Panc1 (cell line): ENCODE data around the gene CDH13. TPM values are rescaled to one million over a fixed set of nuclear protein-coding genes. Genes with fewer than 3 reads are reported as not detected.

Experiments
- ATAC-seq: fragments of 200-7000 bp; cut with Tn5 transposase; 2 replicates; pipeline ENCODE4 v1.9.1; 2020; ENCODE audit warnings: mild to moderate bottlenecking, moderate library complexity
- BruUV-seq: library from RNA; stranded (reverse); fragments of 400-500 nt; replicated peaks from 2 replicates; lab custom pipeline; 2021; lab: Mats Ljungman, UMichigan
- CTCF ChIA-PET: fragments of 300-600 bp; sonication (Branson Sonifier 250); formaldehyde crosslinking; loops from one replicate; lab custom pipeline; 2022; ENCODE audit warnings: antibody characterized with exemption; lab: Charles Lee
- POLR2A ChIA-PET: fragments of 300-600 bp; sonication (Branson Sonifier 250); formaldehyde crosslinking; loops from one replicate; lab custom pipeline; 2022; ENCODE audit warnings: antibody characterized with exemption; lab: Charles Lee
- DNase-seq: peaks from one replicate; pipeline ENCODE4 v3.0.0-alpha.2; 2010; ENCODE audit warnings: low read depth, low spot score
- H3K27ac ChIP-seq: 2 replicates; pipeline ENCODE4 v1.5.1; 2011; ENCODE audit warnings: mild to moderate bottlenecking, low read length, inconsistent platforms
- H3K27me3 ChIP-seq: fragments of 200-500 bp; sonication (Bioruptor generic); 2 replicates; pipeline ENCODE4 v1.6.0; 2014; ENCODE audit warnings: low read length, inconsistent platforms; ENCODE audit not compliant: control insufficient read depth, insufficient read depth
- H3K36me3 ChIP-seq: fragments of 200-500 bp; sonication (Bioruptor generic); 2 replicates; pipeline ENCODE4 v1.5.1; 2014; ENCODE audit warnings: inconsistent platforms, mild to moderate bottlenecking, low read length, moderate library complexity; ENCODE audit not compliant: control insufficient read depth, insufficient read depth
- H3K4me1 ChIP-seq: 2 replicates; pipeline ENCODE4 v1.5.1; 2011; ENCODE audit warnings: inconsistent platforms, mild to moderate bottlenecking, low read length, moderate library complexity; ENCODE audit not compliant: control insufficient read depth, insufficient read depth
- H3K4me3 ChIP-seq, 2 experiments: 2 replicates each; pipeline ENCODE4 v1.5.1; 2011 to 2012; ENCODE audit warnings: low read depth in 2 of 2, low read length in 2 of 2, mild to moderate bottlenecking in 2 of 2, inconsistent platforms in 1 of 2, moderate library complexity in 1 of 2
- H3K9me3 ChIP-seq: fragments of 200-500 bp; sonication (Bioruptor generic); 2 replicates; pipeline ENCODE4 v1.5.1; 2014; ENCODE audit warnings: low read depth, mild to moderate bottlenecking, inconsistent platforms, low read length, moderate library complexity; ENCODE audit not compliant: control insufficient read depth, insufficient read depth
- CTCF ChIP-seq: fragments of 450-650 bp; IDR thresholded peaks from 2 replicates; pipeline ENCODE4 v1.5.1; 2017; ENCODE audit warnings: mild to moderate bottlenecking
- POLR2AphosphoS5 ChIP-seq: IDR thresholded peaks from 2 replicates; pipeline ENCODE4 v1.6.1; 2012; ENCODE audit warnings: mild to moderate bottlenecking, low read depth, low read length, moderate library complexity
- SIN3A ChIP-seq: IDR thresholded peaks from 2 replicates; pipeline ENCODE4 v1.6.1; 2012; ENCODE audit warnings: low read depth, mild to moderate bottlenecking, low read length, moderate library complexity, borderline replicate concordance; ENCODE audit not compliant: insufficient read depth
- TCF7L2 ChIP-seq: IDR thresholded peaks from 2 replicates; pipeline ENCODE4 v1.6.1; 2011; ENCODE audit warnings: mild to moderate bottlenecking, low read depth, low read length, inconsistent platforms
- in situ Hi-C: cut with HindIII; loops from 2 replicates; pipeline ENCODE4 v1.10.0; 2016; ENCODE audit warnings: low sequenced_read_pairs, low pct_unique_long_range_greater_than_20kb
- intact Hi-C: fragments of 100-400 bp; cut with micrococcal nuclease; formaldehyde crosslinking; loops from one replicate; pipeline ENCODE4 v1.10.0; 2022; ENCODE audit not compliant: unreplicated experiment
- total RNA-seq: library from RNA; stranded (reverse); gene quantifications from one replicate; pipeline ENCODE4 v1.2.1, GENCODE V29; 2021; ENCODE audit not compliant: unreplicated experiment
- TF ChIP-seq, protein P1 (sequence below), 2 experiments: IDR thresholded peaks; 2 replicates each; pipeline ENCODE4 v1.6.1; 2011 to 2012; ENCODE audit warnings: low read depth in 2 of 2, control low read depth in 1 of 2, low read length in 1 of 2, mild to moderate bottlenecking in 1 of 2, moderate library complexity in 1 of 2; ENCODE audit not compliant: insufficient read depth in 1 of 2

CDH13 gene
- total RNA-seq, 1 experiment from 2014 or later = not detected

DNA sequence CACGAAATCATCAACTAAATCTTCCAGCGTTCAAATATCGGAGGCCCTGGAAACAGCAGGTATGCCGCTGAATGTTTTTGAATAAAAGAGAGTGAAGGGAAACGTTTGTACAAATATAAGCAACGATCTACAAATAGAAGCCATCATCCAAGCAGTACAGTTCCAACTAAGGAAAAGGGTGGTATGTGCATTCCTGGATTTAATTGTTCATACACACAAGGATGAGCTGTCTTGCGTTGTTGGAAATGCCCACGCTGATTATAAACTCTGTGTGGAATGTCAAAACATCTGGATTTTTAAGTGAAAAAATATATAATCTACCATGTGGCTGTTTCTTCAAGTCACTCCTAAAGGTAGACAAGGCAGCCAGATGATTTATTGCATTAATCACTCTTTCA, 989.2 kb downstream of the CDH13 start:
- H3K9me3 ChIP-seq = no peaks in the 10 kb centered on the region
- ChIA-PET CTCF (no interaction called here), POLR2A (no interaction called here)
- in situ Hi-C loops (no loop called here), intact Hi-C loops (no loop called here)
- no TSS peak for BruUV-seq
- TF ChIP-seq POLR2AphosphoS5 (no peak), TCF7L2 (no peak), SIN3A (no peak)
- H3K27ac ChIP-seq = no peak overlapping the region
- H3K4me1 ChIP-seq = no peaks in the 10 kb centered on the region
- no peak overlapping the region for H3K4me3 ChIP-seq
- ATAC-seq (no peak), DNase-seq (no peak)
- H3K27me3 ChIP-seq = no peaks in the 10 kb centered on the region
- H3K36me3 ChIP-seq = no peaks in the 10 kb centered on the region

GRCh38 chr16:83619381-83620150, 992.8 kb downstream of the CDH13 start:
- H3K27me3 ChIP-seq = peaks cover 3% of the 10 kb centered on the region; the same call in 1 of the 2 replicates
- H3K4me1 ChIP-seq = no peaks in the 10 kb centered on the region
- H3K4me3 ChIP-seq = no peak overlapping the region
- no peak for TF ChIP-seq TCF7L2
- TF ChIP-seq, protein P1, sequence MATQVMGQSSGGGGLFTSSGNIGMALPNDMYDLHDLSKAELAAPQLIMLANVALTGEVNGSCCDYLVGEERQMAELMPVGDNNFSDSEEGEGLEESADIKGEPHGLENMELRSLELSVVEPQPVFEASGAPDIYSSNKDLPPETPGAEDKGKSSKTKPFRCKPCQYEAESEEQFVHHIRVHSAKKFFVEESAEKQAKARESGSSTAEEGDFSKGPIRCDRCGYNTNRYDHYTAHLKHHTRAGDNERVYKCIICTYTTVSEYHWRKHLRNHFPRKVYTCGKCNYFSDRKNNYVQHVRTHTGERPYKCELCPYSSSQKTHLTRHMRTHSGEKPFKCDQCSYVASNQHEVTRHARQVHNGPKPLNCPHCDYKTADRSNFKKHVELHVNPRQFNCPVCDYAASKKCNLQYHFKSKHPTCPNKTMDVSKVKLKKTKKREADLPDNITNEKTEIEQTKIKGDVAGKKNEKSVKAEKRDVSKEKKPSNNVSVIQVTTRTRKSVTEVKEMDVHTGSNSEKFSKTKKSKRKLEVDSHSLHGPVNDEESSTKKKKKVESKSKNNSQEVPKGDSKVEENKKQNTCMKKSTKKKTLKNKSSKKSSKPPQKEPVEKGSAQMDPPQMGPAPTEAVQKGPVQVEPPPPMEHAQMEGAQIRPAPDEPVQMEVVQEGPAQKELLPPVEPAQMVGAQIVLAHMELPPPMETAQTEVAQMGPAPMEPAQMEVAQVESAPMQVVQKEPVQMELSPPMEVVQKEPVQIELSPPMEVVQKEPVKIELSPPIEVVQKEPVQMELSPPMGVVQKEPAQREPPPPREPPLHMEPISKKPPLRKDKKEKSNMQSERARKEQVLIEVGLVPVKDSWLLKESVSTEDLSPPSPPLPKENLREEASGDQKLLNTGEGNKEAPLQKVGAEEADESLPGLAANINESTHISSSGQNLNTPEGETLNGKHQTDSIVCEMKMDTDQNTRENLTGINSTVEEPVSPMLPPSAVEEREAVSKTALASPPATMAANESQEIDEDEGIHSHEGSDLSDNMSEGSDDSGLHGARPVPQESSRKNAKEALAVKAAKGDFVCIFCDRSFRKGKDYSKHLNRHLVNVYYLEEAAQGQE (IDR thresholded peaks at IDR 0.05; ENCODE audit: insufficient read depth in 1 of 2, low read depth in 2 of 2, low read length in 1 of 2) = no peak
- TF ChIP-seq CTCF = no peak
- no peak for TF ChIP-seq POLR2AphosphoS5
- TF ChIP-seq SIN3A = no peak
- BruUV-seq = no TSS peak
- in situ Hi-C loops (no loop called here), intact Hi-C loops (no loop called here)
- H3K27ac ChIP-seq = no peak overlapping the region
- CTCF ChIA-PET = no interaction called here
- no peak for DNase-seq
- H3K9me3 ChIP-seq = no peaks in the 10 kb centered on the region
- no peaks in the 10 kb centered on the region for H3K36me3 ChIP-seq
- ATAC-seq = no peak
- POLR2A ChIA-PET = no interaction called here

- ChIA-PET CTCF (no interaction called here), POLR2A (no interaction called here)
- in situ Hi-C loops (no loop called here), intact Hi-C loops (no loop called here)
- H3K36me3 ChIP-seq = no peaks in the 10 kb centered on the region
- no peaks in the 10 kb centered on the region for H3K9me3 ChIP-seq
- no peaks in the 10 kb centered on the region for H3K4me1 ChIP-seq
- H3K27me3 ChIP-seq = peaks cover 3% of the 10 kb centered on the region; the same call in 1 of the 2 replicates
- BruUV-seq = no TSS peak
- no peak for ATAC-seq
- H3K27ac ChIP-seq = no peak overlapping the region
- no peak for TF ChIP-seq TCF7L2
- TF ChIP-seq POLR2AphosphoS5 = no peak
- TF ChIP-seq, protein P1 (IDR thresholded peaks at IDR 0.05; ENCODE audit: insufficient read depth in 1 of 2, low read depth in 2 of 2, low read length in 1 of 2) = no peak
- no peak for TF ChIP-seq SIN3A
- TF ChIP-seq CTCF = no peak
- DNase-seq = no peak
- H3K4me3 ChIP-seq = no peak overlapping the region
These were observed 995.2 kb downstream of the CDH13 start for GRCh38 chr16:83622010-83622409.
